Hepatic stellate cell (primary cell): ENCODE data around the gene ISL1.

ENCODE experiments used
- DNase-seq: peaks from one replicate; pipeline ENCODE4 v3.0.0; 2011; ENCODE audit warnings: low spot score

ISL1 gene

GRCh38 chr5:51383131-51384121, at the start of gene ISL1:
Gene ISL1, plus strand, starts transcription at chr5:51383448. Its CDS starts 224 bp downstream, at chr5:51383672.
- DNase-seq: no peak

- DNase-seq: no peak
These were observed 46.4 kb upstream of the ISL1 start for GRCh38 chr5:51336878-51337277.

GRCh38 chr5:51345106-51345505, 38.1 kb upstream of the ISL1 start:
- DNase-seq: no peak

GRCh38 chr5:51347157-51347556, 36.1 kb upstream of the ISL1 start:
- no peak for DNase-seq

- no peak for DNase-seq
These were observed 35.5 kb upstream of the ISL1 start for GRCh38 chr5:51347704-51348103.

GRCh38 chr5:51371052-51371451, 12.2 kb upstream of the ISL1 start:
- no peak for DNase-seq

GRCh38 chr5:51373880-51374523, 9.2 kb upstream of the ISL1 start:
- no peak for DNase-seq

- DNase-seq: no peak
These were observed 8.2 kb upstream of the ISL1 start for GRCh38 chr5:51375084-51375483.

GRCh38 chr5:51376509-51376908, 6.7 kb upstream of the ISL1 start:
- no peak for DNase-seq

GRCh38 chr5:51377151-51378060, 5.8 kb upstream of the ISL1 start:
- no peak for DNase-seq

GRCh38 chr5:51378061-51378409, 5.2 kb upstream of the ISL1 start:
- DNase-seq: no peak

GRCh38 chr5:51378448-51379330, 4.6 kb upstream of the ISL1 start:
- DNase-seq: no peak

GRCh38 chr5:51379331-51379700, 3.9 kb upstream of the ISL1 start:
- no peak for DNase-seq

- no peak for DNase-seq
These were observed 2.5 kb upstream of the ISL1 start for GRCh38 chr5:51380603-51381207.

GRCh38 chr5:51381761-51382474, 1.3 kb upstream of the ISL1 start:
- no peak for DNase-seq

- no peak for DNase-seq
These were observed 622 bp upstream of the ISL1 start for GRCh38 chr5:51382521-51383130.

GRCh38 chr5:51384281-51384840, 1.1 kb downstream of the ISL1 start:
- no peak for DNase-seq

- no peak for DNase-seq
These were observed 2.0 kb downstream of the ISL1 start for GRCh38 chr5:51385216-51385615.
